Measurements from ENCODE around the gene HDAC4.

Gene HDAC4

GRCh38 chr2:239079671-239080294, 321.0 kb downstream of the HDAC4 start:
- DNase-seq (ENCODE audit: low spot score) = no peak
- no peak for TF ChIP-seq CTCF (IDR thresholded peaks at IDR 0.05; ENCODE audit: borderline replicate concordance, control extremely low read depth, extremely low read depth, insufficient read depth, missing control alignments)
- in situ Hi-C loops (cut with MboI; ENCODE audit: low sequenced_read_pairs, unreplicated experiment) = no loop called here

- no peak for TF ChIP-seq CTCF (IDR thresholded peaks at IDR 0.05; ENCODE audit: borderline replicate concordance, control extremely low read depth, extremely low read depth, insufficient read depth, missing control alignments)
- no peak for DNase-seq (ENCODE audit: low spot score)
- in situ Hi-C loops (cut with MboI; ENCODE audit: low sequenced_read_pairs, unreplicated experiment) = no loop called here
Measured at GRCh38 chr2:239078128-239078924, 322.5 kb downstream of the HDAC4 start.

GRCh38 chr2:239077260-239077659, 323.6 kb downstream of the HDAC4 start:
- no peak for TF ChIP-seq CTCF (IDR thresholded peaks at IDR 0.05; ENCODE audit: borderline replicate concordance, control extremely low read depth, extremely low read depth, insufficient read depth, missing control alignments)
- no peak for DNase-seq (ENCODE audit: low spot score)
- in situ Hi-C loops (cut with MboI; ENCODE audit: low sequenced_read_pairs, unreplicated experiment) = no loop called here

- no peak for DNase-seq (ENCODE audit: low spot score)
- in situ Hi-C loops (cut with MboI; ENCODE audit: low sequenced_read_pairs, unreplicated experiment) = no loop called here
- no peak for TF ChIP-seq CTCF (IDR thresholded peaks at IDR 0.05; ENCODE audit: borderline replicate concordance, control extremely low read depth, extremely low read depth, insufficient read depth, missing control alignments)
Measured at GRCh38 chr2:239075918-239076758, 324.7 kb downstream of the HDAC4 start.

- in situ Hi-C loops (cut with MboI; ENCODE audit: low sequenced_read_pairs, unreplicated experiment) = no loop called here
- no peak for DNase-seq (ENCODE audit: low spot score)
Measured at GRCh38 chr2:239073745-239074530, 326.9 kb downstream of the HDAC4 start.

More at GRCh38 chr2:239073745-239074530, 326.9 kb downstream of the HDAC4 start:
- TF ChIP-seq CTCF (IDR thresholded peaks at IDR 0.05; ENCODE audit: borderline replicate concordance, control extremely low read depth, extremely low read depth, insufficient read depth, missing control alignments) = no peak

All from GM13976 (cell line).